Measurements from ENCODE around the gene BRD2.

BRD2 gene

GRCh38 chr6:33029328-33030184 is 61.2 kb downstream of the BRD2 start:
- no peak for DNase-seq (ENCODE audit: low read depth)

- no peak for DNase-seq (ENCODE audit: low read depth)
These were observed 61.9 kb downstream of the BRD2 start for GRCh38 chr6:33030245-33030644.
